ENCODE data around the gene EYA4.

Gene EYA4

DNA sequence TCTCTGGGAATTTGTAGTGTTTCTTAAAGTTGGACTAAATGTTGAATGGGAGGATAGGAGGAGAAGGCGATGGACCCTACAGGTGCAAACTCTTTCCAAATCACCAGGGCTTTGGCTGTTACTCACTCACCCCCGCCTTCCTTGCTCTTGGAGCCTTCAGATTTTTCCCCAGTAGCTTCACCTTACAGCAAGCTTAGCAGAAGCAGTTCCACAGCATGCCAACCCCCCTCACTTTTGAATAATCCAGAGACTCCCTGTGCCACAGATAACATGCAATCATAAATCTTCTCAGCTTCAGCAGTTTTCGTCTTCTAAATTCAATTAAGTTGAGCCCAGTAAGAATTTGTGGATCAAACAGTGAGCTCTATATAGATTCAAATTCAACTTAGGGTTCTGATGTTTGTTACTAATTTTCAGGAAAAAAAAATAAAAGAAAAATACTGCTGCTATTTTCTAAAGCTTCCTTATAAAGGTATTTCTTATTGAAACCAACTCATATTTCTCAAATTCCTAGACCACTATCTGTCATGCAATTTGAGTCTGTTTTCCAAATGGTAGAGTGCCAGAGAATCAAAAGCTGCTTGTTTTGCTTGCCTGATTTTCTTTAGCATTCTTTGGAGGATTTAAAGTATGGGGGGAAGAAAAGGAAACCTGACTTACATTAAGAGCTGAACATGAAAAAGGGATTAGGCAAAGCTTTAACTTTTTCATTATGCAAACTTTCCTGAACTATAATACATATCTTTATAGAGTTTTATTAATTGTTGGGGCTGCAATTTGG lies 166.4 kb downstream of the EYA4 start:
- POLR2A ChIA-PET: interaction anchor here (0.6 to 1.3 kb wide), 3 partner anchors 12 to 725 kb away, joined by 3 to 6 read pairs (median 4); no protein-coding TSS in a partner anchor
- H3K27ac ChIP-seq (ENCODE audit: extremely low read depth, low read depth, low read length): no peak overlapping the region
- H3K4me1 ChIP-seq (ENCODE audit: control insufficient read depth, insufficient read depth, low read length): peaks cover 8% of the 10 kb centered on the region
- no peak overlapping the region for H3K4me3 ChIP-seq (ENCODE audit: low read depth, low read length)
- no peaks in the 10 kb centered on the region for H3K36me3 ChIP-seq (ENCODE audit: control insufficient read depth in 2 of 2, insufficient read depth in 1 of 2, low read length in 2 of 2)
- CTCF ChIA-PET: interaction anchor here (0.6 to 1.0 kb wide), 5 partner anchors 33 to 470 kb away, joined by 3 to 5 read pairs (median 3); no protein-coding TSS in a partner anchor
- peak; percentile 80 for TF ChIP-seq ZNF341 (tag by site-specific recombination; IDR thresholded peaks at IDR 0.05; ENCODE audit: low read depth)
- TF ChIP-seq, protein P1, sequence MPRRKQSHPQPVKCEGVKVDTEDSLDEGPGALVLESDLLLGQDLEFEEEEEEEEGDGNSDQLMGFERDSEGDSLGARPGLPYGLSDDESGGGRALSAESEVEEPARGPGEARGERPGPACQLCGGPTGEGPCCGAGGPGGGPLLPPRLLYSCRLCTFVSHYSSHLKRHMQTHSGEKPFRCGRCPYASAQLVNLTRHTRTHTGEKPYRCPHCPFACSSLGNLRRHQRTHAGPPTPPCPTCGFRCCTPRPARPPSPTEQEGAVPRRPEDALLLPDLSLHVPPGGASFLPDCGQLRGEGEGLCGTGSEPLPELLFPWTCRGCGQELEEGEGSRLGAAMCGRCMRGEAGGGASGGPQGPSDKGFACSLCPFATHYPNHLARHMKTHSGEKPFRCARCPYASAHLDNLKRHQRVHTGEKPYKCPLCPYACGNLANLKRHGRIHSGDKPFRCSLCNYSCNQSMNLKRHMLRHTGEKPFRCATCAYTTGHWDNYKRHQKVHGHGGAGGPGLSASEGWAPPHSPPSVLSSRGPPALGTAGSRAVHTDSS (tag by site-specific recombination; IDR thresholded peaks at IDR 0.05): no peak
- H3K9me3 ChIP-seq (ENCODE audit: control insufficient read depth, insufficient read depth, low read depth, low read length): no peaks in the 10 kb centered on the region

DNA sequence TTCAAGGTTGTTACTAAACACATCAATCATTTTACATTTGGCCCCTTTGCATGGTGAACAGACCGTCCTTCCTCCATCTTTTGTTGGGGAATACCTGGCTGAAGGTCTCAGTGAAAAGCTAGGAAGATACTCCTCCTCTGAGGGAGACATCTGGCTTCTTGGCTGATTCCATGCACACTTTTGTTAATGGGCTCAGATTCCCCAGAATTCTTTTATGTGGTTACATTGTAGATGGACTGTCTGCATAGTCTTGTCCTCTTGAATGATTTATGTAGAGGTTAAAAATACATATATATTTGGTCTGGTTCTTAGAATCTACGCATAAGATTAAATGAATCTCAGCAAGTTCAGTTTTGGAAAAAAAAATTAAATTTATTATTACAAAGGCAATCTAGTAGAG lies 167.0 kb downstream of the EYA4 start:
- Histone ChIP-seq H3K36me3 (ENCODE audit: control insufficient read depth in 2 of 2, insufficient read depth in 1 of 2, low read length in 2 of 2) (no peaks in the 10 kb centered on the region), H3K27ac (ENCODE audit: extremely low read depth, low read depth, low read length) (no peak overlapping the region), H3K4me3 (ENCODE audit: low read depth, low read length) (no peak overlapping the region), H3K4me1 (ENCODE audit: control insufficient read depth, insufficient read depth, low read length) (peaks cover 8% of the 10 kb centered on the region), H3K9me3 (ENCODE audit: control insufficient read depth, insufficient read depth, low read depth, low read length) (no peaks in the 10 kb centered on the region)
- ChIA-PET CTCF (interaction anchor here (0.7 to 1.0 kb wide), 3 partner anchors 69 to 470 kb away, joined by 3 to 5 read pairs (median 3); no protein-coding TSS in a partner anchor), POLR2A (interaction anchor here (1.3 kb wide), 1 partner anchor 12 kb away, joined by 3 read pairs; no protein-coding TSS in a partner anchor)
- no peak for TF ChIP-seq ZNF664 (tag by site-specific recombination; IDR thresholded peaks at IDR 0.05)
- no peak for TF ChIP-seq HOXC10 (CRISPR knock-in tag; IDR thresholded peaks at IDR 0.05)
- TF ChIP-seq ZNF473 (tag by site-specific recombination; IDR thresholded peaks at IDR 0.05): no peak
- no peak for TF ChIP-seq IKZF3 (tag by site-specific recombination; IDR thresholded peaks at IDR 0.05)

DNA sequence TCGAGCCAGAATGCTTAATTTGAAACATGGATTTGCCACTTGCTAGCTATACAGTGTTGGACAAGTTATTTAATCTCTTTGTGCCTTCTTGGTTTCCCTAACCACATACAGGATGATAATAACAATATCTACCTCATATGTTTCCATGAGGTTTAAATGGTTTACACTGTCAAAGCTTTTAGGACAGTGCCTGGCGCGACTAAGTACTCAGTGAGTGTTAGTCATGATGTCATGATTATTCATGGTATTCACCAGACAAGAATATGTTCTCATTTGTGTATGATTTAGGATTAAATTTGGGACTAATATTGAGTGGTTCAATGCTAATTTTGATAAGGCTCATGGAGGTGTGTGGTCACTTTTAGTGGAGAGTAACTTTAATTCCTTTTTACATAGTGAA lies 167.4 kb downstream of the EYA4 start:
- H3K27ac ChIP-seq (ENCODE audit: extremely low read depth, low read depth, low read length): no peak overlapping the region
- peaks cover 8% of the 10 kb centered on the region for H3K4me1 ChIP-seq (ENCODE audit: control insufficient read depth, insufficient read depth, low read length)
- CTCF ChIA-PET: interaction anchor here (1.0 kb wide), 1 partner anchor 69 kb away, joined by 3 read pairs; no protein-coding TSS in a partner anchor
- H3K36me3 ChIP-seq (ENCODE audit: control insufficient read depth in 2 of 2, insufficient read depth in 1 of 2, low read length in 2 of 2): no peaks in the 10 kb centered on the region
- POLR2A ChIA-PET: no interaction called here
- no peaks in the 10 kb centered on the region for H3K9me3 ChIP-seq (ENCODE audit: control insufficient read depth, insufficient read depth, low read depth, low read length)
- TF ChIP-seq ZNF366 (tag by site-specific recombination; conservative IDR thresholded peaks at IDR 0.05) (0 out of 2 replicates have a peak, but pooled peaks have one; percentile 19), ZNF302 (tag by site-specific recombination; IDR thresholded peaks at IDR 0.05; ENCODE audit: low read depth) (no peak), ZNF629 (tag by site-specific recombination; IDR thresholded peaks at IDR 0.05) (peak; percentile 63; the same call in 1 of the 2 replicates)
- TF ChIP-seq, protein P2, sequence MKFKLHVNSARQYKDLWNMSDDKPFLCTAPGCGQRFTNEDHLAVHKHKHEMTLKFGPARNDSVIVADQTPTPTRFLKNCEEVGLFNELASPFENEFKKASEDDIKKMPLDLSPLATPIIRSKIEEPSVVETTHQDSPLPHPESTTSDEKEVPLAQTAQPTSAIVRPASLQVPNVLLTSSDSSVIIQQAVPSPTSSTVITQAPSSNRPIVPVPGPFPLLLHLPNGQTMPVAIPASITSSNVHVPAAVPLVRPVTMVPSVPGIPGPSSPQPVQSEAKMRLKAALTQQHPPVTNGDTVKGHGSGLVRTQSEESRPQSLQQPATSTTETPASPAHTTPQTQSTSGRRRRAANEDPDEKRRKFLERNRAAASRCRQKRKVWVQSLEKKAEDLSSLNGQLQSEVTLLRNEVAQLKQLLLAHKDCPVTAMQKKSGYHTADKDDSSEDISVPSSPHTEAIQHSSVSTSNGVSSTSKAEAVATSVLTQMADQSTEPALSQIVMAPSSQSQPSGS (tag by site-specific recombination; IDR thresholded peaks at IDR 0.05; ENCODE audit: low read depth): peak; percentile 82
- H3K4me3 ChIP-seq (ENCODE audit: low read depth, low read length): no peak overlapping the region

DNA sequence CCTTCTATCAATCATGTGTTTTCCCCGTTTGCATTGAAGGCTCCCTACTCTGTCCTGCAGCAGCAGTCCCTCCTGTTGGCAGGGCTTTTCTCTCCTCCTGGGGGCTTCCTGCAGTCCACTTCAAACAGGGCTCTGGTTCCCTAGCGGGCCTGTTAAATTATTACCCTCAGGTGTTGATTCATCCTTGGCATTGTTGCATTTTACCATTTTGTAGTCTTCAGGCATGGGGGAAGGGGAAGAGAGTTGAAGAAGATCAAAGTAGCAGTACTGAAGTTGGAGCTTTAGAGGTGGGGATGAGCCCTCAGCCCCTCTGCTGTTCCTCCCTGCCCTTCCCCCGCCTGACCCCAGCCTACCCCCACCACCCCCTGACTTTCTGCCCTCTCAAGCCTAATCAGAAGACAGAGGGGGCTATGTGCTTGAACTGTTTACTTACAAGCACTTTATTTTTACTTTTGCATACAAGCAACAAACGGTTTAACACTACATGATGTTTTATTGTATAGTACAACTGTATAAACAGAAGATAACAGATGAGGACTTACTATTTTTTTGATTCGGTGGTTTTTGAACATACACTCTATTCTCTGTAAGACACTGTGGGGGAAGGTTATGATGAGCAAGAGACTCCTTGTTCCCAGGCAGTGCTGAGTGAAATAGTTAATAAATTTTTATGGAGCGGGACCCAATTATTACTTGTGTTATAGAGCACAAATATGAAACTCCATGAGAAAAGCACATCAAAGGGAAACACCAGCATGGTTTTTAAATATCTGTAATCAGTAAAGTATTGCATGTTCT lies 169.7 kb downstream of the EYA4 start:
- H3K36me3 ChIP-seq (ENCODE audit: control insufficient read depth in 2 of 2, insufficient read depth in 1 of 2, low read length in 2 of 2): no peaks in the 10 kb centered on the region
- POLR2A ChIA-PET: no interaction called here
- TF ChIP-seq ZIC2 (tag by site-specific recombination; IDR thresholded peaks at IDR 0.05): peak; percentile 87
- TF ChIP-seq, protein P3, sequence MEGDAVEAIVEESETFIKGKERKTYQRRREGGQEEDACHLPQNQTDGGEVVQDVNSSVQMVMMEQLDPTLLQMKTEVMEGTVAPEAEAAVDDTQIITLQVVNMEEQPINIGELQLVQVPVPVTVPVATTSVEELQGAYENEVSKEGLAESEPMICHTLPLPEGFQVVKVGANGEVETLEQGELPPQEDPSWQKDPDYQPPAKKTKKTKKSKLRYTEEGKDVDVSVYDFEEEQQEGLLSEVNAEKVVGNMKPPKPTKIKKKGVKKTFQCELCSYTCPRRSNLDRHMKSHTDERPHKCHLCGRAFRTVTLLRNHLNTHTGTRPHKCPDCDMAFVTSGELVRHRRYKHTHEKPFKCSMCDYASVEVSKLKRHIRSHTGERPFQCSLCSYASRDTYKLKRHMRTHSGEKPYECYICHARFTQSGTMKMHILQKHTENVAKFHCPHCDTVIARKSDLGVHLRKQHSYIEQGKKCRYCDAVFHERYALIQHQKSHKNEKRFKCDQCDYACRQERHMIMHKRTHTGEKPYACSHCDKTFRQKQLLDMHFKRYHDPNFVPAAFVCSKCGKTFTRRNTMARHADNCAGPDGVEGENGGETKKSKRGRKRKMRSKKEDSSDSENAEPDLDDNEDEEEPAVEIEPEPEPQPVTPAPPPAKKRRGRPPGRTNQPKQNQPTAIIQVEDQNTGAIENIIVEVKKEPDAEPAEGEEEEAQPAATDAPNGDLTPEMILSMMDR (tag by site-specific recombination; IDR thresholded peaks at IDR 0.05): no peak

More for the DNA sequence above, 169.7 kb downstream of the EYA4 start:
- H3K4me1 ChIP-seq (ENCODE audit: control insufficient read depth, insufficient read depth, low read length): peaks cover 8% of the 10 kb centered on the region
- no peak overlapping the region for H3K27ac ChIP-seq (ENCODE audit: extremely low read depth, low read depth, low read length)
- CTCF ChIA-PET: no interaction called here
- no peak overlapping the region for H3K4me3 ChIP-seq (ENCODE audit: low read depth, low read length)
- no peaks in the 10 kb centered on the region for H3K9me3 ChIP-seq (ENCODE audit: control insufficient read depth, insufficient read depth, low read depth, low read length)
